Purkinje cell (primary cell): ENCODE results near the gene INHBE. TPM values are rescaled to one million over a fixed set of nuclear protein-coding genes. Genes with fewer than 3 reads are reported as not detected.

ENCODE experiments used
- polyA plus RNA-seq: library from polyadenylated mRNA; unstranded; fragments of >200 nt; fragmentation: Nextera tagmentation; gene quantifications from 2 replicates; pipeline ENCODE4 v1.2.1, GENCODE V29; 2014

The INHBE gene
- polyA plus RNA-seq = 0.15 and 0.65 TPM in 2 replicates

DNA sequence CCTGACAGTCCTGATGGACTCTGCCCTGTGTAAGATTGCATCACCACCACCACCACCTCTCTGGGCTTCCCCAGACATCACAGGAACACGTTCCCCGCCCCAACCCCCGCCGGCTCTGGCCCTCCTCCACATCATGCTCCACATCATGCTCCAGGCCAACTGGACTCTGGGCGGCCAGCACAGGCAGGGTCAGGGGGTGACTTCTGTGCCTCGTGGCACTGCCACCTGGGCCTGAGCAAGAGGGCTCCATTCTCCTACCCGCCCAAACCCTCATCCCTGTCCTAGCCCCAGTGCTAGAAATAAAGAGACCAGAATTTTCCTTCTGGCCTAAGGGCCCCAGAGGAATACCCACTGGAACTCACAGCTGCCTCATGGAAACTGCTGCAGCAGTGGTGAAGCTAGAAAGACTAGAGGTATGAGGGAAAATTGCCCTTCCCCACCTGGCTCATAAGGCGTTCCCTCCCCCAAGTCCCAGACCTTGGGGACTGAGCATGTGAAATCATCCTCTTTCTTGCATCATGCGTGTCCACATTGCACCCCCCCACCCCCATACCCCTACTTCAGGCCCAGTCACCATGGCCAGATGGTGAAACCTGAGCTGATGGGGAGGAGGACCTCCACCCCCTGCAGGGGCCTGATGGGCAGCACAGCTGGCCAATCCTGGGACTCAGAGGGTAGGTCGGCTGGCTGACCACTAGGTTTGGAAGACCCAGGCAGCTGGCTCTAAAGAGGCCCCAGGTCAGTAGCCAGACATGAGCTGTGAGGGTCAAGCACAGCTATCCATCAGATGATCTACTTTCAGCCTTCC is at the start of gene INHBE:
TSS of gene INHBE (plus strand) at position 742 of the 808 bp plus-strand sequence. CDS start 230 bp downstream, outside the sequence.

GRCh38 chr12:57430931-57431566 is 24.1 kb upstream of the INHBE start, which contains the start of gene R3HDM2:
R3HDM2 (minus strand) TSS chr12:57431043; CDS start chr12:57310428, 120,615 bp downstream.

GRCh38 chr12:57434517-57435223 is 20.4 kb upstream of the INHBE start, which contains the start of gene INHBC:
INHBC (plus strand) TSS chr12:57434784; CDS start chr12:57434887, 103 bp downstream.

GRCh38 chr12:57459750-57460467 is 4.8 kb downstream of the INHBE start, which contains the start of gene GLI1:
GLI1 (plus strand) TSS chr12:57459785; CDS start chr12:57463692, 3,907 bp downstream.

GRCh38 chr12:57479376-57480115 is 24.4 kb downstream of the INHBE start, which contains the start of gene ARHGAP9:
ARHGAP9 (minus strand) TSS chr12:57479866; CDS start chr12:57479406, 460 bp downstream.

DNA sequence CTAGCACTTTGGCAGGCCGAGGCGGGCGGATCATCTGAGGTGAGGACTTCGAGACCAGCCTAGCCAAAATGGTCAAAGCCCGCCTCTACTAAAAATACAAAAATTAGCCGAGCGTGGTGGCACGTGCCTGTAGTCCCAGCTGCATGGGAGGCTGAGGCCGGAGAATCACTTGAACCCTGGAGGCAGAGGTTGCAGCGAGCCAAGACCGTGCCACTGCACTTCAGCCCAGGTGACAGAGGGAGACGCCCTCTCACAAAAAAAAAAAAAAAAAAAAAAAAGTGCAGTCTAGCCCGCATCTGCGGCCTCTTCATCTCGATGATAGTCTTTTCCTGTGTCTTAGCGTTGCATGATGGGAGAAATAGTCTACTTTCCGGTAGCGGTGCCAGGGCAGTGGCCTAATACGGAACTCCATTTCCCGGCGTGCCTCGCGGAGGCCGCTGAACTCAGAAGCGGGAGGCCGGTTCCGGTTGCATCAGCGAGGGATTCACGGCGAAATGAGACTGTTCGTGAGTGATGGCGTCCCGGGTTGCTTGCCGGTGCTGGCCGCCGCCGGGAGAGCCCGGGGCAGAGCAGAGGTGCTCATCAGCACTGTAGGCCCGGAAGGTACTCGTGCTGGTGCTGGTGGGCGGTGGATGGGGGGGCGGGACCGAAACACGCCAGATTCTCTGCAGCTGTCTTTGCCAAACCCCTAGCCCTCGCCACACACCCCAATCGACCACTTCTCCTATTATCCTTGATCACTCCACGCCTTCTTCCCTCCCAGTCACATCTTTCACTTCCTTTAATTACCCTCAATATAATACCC is 32.7 kb downstream of the INHBE start, which contains the start of gene MARS1:
TSS of gene MARS1 (plus strand) at position 472 of the 805 bp plus-strand sequence. CDS start at position 495, 23 bp downstream.

Other genes starting within 250 kb of the INHBE start
- 0.93 TPM in 1 of 2 replicates, not detected in the other for gene NXPH4, start 238.5 kb upstream of the INHBE start, polyA plus RNA-seq
- 3.2 and 3.9 TPM in 2 replicates for gene SHMT2, start 225.6 kb upstream of the INHBE start, polyA plus RNA-seq
- 0.59 and 0.99 TPM in 2 replicates for gene STAC3, start 204.1 kb upstream of the INHBE start, polyA plus RNA-seq
- 33.3 and 55.6 TPM in 2 replicates for gene R3HDM2, start 24.3 kb upstream of the INHBE start, polyA plus RNA-seq
- not detected in 2 replicates for gene INHBC, start 20.5 kb upstream of the INHBE start, polyA plus RNA-seq
- gene GLI1, start 4.5 kb downstream of the INHBE start, polyA plus RNA-seq = 0.62 and 4.5 TPM in 2 replicates
- gene ARHGAP9, start 24.6 kb downstream of the INHBE start, polyA plus RNA-seq = 2.8 TPM in 1 of 2 replicates, not detected in the other
- 147 and 163 TPM in 2 replicates for gene MARS1, start 32.8 kb downstream of the INHBE start, polyA plus RNA-seq
- 264 and 289 TPM in 2 replicates for gene DDIT3, start 65.2 kb downstream of the INHBE start, polyA plus RNA-seq
- 1.6 and 3.4 TPM in 2 replicates for gene MBD6, start 67.5 kb downstream of the INHBE start, polyA plus RNA-seq
- gene DCTN2, start 91.9 kb downstream of the INHBE start, polyA plus RNA-seq = 111 and 115 TPM in 2 replicates
- gene KIF5A, start 94.7 kb downstream of the INHBE start, polyA plus RNA-seq = 24.5 and 60.6 TPM in 2 replicates
- 81.0 and 95.3 TPM in 2 replicates for gene PIP4K2C, start 135.9 kb downstream of the INHBE start, polyA plus RNA-seq
- gene DTX3, start 149.5 kb downstream of the INHBE start, polyA plus RNA-seq = 3.7 and 5.3 TPM in 2 replicates
- not detected in 2 replicates for gene ARHGEF25, start 156.1 kb downstream of the INHBE start, polyA plus RNA-seq
- 39.3 and 50.4 TPM in 2 replicates for gene B4GALNT1, start 177.9 kb downstream of the INHBE start, polyA plus RNA-seq
- 32.1 and 60.1 TPM in 2 replicates for gene OS9, start 238.8 kb downstream of the INHBE start, polyA plus RNA-seq